Parathyroid adenoma (tissue), 2 donors: ENCODE data around the gene SIGLEC10.
A peak's percentile ranks its signal among the peaks of the same experiment; 100 is the strongest.
"Not testable (repeated sequence)": the region's sequence is repeated elsewhere in the genome, so short reads cannot be mapped to it uniquely, and the experiment has no call there.

ENCODE experiments used
- H2AFZ ChIP-seq: fragments of 300-600 bp; sonication (generic); one replicate; pipeline ENCODE4 v1.7.0; 2017; ENCODE audit warnings: antibody characterized with exemption, mild to moderate bottlenecking
- H3K27ac ChIP-seq: fragments of 300-600 bp; sonication (generic); one replicate; pipeline ENCODE4 v1.7.0; 2017
- H3K27me3 ChIP-seq: fragments of 300-600 bp; sonication (generic); one replicate; pipeline ENCODE4 v1.7.0; 2017; ENCODE audit warnings: low read length; ENCODE audit not compliant: control insufficient read depth, insufficient read depth
- H3K36me3 ChIP-seq: fragments of 300-600 bp; sonication (generic); one replicate; pipeline ENCODE4 v1.7.0; 2017; ENCODE audit warnings: low read length; ENCODE audit not compliant: control insufficient read depth, insufficient read depth
- H3K4me1 ChIP-seq: fragments of 300-600 bp; sonication (generic); one replicate; pipeline ENCODE4 v1.7.0; 2017; ENCODE audit warnings: control low read depth
- H3K4me2 ChIP-seq: fragments of 300-600 bp; sonication (generic); one replicate; pipeline ENCODE4 v1.7.0; 2017; ENCODE audit warnings: low read length
- H3K4me3 ChIP-seq: fragments of 300-600 bp; sonication (generic); one replicate; pipeline ENCODE4 v1.7.0; 2017; ENCODE audit warnings: low read depth, low read length
- H3K79me2 ChIP-seq: fragments of 300-600 bp; sonication (generic); one replicate; pipeline ENCODE4 v1.7.0; 2017; ENCODE audit warnings: control low read depth
- H3K9ac ChIP-seq: fragments of 300-600 bp; sonication (generic); one replicate; pipeline ENCODE4 v1.7.0; 2017; ENCODE audit warnings: mild to moderate bottlenecking
- H3K9me3 ChIP-seq: fragments of 300-600 bp; sonication (generic); one replicate; pipeline ENCODE4 v1.7.0; 2017; ENCODE audit warnings: low read length; ENCODE audit not compliant: control insufficient read depth
- TF ChIP-seq, protein P1 (sequence below): fragments of 300-600 bp; sonication (generic); IDR thresholded peaks from one replicate; pipeline ENCODE4 v1.7.0; 2017; ENCODE audit warnings: antibody characterized with exemption, mild to moderate bottlenecking
- donor health status: primary hyperparathyroidism.

Gene SIGLEC10

DNA sequence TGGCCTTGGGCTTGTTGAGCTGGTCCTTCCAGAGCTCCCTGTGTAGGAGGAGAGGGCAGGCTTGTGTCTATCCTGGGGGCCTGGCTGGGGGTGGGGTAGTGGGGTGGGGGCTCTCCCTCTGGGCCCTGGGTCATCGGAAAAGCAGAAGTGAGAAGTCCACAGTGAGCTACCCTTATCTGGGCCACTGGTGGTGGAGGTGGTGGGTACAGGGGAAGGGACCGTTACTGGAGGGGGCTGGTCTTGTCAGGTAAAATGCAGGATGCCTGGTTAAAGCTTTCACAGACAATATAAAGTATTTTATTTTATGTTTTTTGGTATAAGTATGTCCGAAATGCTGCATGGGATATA lies 342 bp upstream of the SIGLEC10 start:
- Histone ChIP-seq H3K4me2 (no peak overlapping the region), H3K4me1 (peaks cover 5% of the 10 kb centered on the region), H3K27ac (no peak overlapping the region), H2AFZ (no peak overlapping the region), H3K36me3 (no peaks in the 10 kb centered on the region), H3K9me3 (no peaks in the 10 kb centered on the region), H3K79me2 (no peaks in the 10 kb centered on the region), H3K4me3 (no peak overlapping the region), H3K27me3 (no peaks in the 10 kb centered on the region), H3K9ac (no peak overlapping the region)
- TF ChIP-seq, protein P1, sequence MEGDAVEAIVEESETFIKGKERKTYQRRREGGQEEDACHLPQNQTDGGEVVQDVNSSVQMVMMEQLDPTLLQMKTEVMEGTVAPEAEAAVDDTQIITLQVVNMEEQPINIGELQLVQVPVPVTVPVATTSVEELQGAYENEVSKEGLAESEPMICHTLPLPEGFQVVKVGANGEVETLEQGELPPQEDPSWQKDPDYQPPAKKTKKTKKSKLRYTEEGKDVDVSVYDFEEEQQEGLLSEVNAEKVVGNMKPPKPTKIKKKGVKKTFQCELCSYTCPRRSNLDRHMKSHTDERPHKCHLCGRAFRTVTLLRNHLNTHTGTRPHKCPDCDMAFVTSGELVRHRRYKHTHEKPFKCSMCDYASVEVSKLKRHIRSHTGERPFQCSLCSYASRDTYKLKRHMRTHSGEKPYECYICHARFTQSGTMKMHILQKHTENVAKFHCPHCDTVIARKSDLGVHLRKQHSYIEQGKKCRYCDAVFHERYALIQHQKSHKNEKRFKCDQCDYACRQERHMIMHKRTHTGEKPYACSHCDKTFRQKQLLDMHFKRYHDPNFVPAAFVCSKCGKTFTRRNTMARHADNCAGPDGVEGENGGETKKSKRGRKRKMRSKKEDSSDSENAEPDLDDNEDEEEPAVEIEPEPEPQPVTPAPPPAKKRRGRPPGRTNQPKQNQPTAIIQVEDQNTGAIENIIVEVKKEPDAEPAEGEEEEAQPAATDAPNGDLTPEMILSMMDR, result no peak

DNA sequence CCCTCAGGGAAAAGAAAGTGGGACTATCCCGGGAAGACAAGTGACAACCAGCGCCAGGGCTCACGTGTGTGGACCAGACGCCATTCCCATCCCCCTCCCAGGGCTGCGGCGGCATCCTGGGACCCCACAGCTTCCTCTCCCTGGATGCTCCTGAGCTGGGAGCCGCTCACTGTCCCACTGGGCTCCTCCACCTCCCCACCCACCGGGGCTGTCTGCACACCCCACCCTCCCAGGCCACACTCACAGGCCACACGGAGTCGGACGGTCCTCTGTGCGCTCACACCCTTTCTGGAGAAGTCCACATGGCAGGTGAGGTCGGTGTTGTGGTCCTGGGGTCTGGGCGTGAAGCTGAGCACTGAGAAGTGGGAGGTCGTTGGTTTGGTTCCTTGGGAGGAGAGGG lies 1.0 kb downstream of the SIGLEC10 start:
- not testable (repeated sequence) for H2AFZ ChIP-seq, H3K36me3 ChIP-seq, H3K4me3 ChIP-seq

DNA sequence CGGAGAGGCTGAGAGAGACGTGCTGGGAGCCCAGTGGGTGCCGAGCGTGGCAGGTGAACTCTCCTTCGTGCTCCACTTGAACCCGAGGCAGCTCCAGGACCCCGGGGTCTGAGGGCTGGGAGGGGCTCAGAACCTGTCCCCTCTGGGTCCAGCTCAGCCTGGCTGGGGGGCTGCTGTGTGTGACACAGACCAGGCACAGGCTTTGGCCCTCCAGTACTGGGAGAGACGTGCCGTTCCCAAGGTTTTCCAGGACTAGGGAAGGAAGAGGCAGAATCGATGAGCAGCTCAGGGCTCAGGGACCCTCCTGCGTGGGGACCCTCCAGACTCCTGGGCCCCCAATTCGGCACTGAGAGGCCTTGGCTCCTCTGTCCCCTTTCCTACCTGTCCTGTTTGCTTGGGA lies 2.3 kb downstream of the SIGLEC10 start:
- Histone ChIP-seq H3K4me2 (no peak overlapping the region), H3K79me2 (no peaks in the 10 kb centered on the region), H3K4me1 (peaks cover 9% of the 10 kb centered on the region), H2AFZ (no peak overlapping the region), H3K27me3 (no peaks in the 10 kb centered on the region), H3K27ac (no peak overlapping the region), H3K9me3 (no peaks in the 10 kb centered on the region), H3K4me3 (no peak overlapping the region), H3K36me3 (no peaks in the 10 kb centered on the region), H3K9ac (no peak overlapping the region)
- TF ChIP-seq, protein P1, result no peak

More for the DNA sequence above, 1.0 kb downstream of the SIGLEC10 start:
- not testable (repeated sequence) for H3K9me3 ChIP-seq, H3K4me2 ChIP-seq, H3K9ac ChIP-seq, H3K27me3 ChIP-seq, H3K27ac ChIP-seq, H3K79me2 ChIP-seq, H3K4me1 ChIP-seq

DNA sequence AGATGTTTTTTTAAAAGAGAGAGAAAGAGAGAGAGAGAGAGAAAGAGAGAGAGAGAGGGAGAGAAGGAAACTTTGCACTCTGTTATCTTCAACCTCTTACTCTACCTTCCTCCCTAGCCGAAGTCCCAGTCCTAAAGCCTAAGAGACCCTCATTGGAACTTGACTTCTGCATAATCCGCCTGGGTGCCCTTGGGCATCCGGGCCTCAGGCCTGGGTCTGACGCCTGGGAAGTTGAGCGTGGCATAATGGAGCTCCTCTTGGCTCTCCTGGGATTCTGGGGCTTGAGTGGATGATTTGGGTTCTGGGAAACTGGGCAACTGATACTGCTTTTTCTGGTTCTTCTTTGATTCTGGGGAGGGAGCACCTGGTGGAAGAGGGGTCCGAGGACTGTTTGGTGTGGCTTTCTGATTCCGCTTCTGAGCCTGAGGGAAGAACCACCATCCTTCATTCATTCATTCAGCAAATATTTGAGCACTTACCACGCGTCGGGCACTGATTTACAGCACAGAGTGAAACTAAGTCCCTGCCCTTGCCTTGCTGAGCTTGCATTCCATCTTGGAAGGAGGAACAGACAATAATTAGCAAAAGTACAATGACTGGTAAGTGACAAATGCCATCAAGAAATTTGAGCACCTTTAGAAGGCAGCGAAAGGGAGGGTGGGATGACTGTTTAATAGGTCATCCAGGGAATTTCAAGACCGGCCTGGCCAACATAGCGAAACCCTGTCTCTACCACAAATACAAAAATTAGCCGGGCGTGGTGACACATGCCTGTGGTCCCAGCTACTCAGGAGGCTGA lies 6.3 kb downstream of the SIGLEC10 start:
- no peaks in the 10 kb centered on the region for H3K9me3 ChIP-seq
- H3K27ac ChIP-seq, result no peak overlapping the region
- H3K4me2 ChIP-seq, result no peak overlapping the region
- no peaks in the 10 kb centered on the region for H3K79me2 ChIP-seq
- H3K27me3 ChIP-seq, result no peaks in the 10 kb centered on the region
- H2AFZ ChIP-seq, result no peak overlapping the region
- H3K4me3 ChIP-seq, result no peak overlapping the region
- peaks cover 9% of the 10 kb centered on the region for H3K4me1 ChIP-seq
- TF ChIP-seq, protein P1, result no peak
- no peaks in the 10 kb centered on the region for H3K36me3 ChIP-seq
- no peak overlapping the region for H3K9ac ChIP-seq

DNA sequence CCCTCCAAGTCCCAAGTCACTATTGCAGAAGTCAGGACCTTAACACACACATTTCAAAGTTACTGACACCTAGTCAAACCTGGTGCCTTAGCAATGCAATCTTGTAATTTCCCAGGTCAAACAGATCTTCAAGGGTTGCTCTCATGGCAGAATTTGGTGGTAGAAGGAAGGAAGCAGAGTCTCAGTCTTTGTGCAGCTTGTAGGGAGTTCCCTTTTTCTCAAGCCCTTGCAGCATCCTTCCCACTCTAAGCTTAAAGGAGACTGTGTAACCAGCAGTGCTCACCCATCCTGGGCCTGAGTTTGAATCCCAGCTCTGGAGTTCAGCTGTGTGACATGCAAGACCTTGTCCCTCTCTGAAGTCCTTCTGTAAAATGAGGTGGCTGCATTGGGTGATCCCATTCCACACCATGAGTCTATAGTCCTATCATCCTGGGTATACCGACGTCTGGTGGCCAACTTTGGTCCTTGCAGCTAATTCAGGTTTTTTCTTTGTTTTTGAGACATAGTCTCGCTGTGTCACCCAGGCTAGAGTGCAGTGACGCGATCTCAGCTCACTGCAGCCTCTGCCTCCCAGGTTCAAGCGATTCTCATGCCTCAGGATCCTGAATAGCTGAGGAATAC lies 9.8 kb downstream of the SIGLEC10 start:
- Histone ChIP-seq H3K36me3 (no peaks in the 10 kb centered on the region), H3K9me3 (no peaks in the 10 kb centered on the region), H3K9ac (no peak overlapping the region), H3K4me2 (no peak overlapping the region), H3K4me1 (peaks cover 2% of the 10 kb centered on the region), H3K4me3 (no peak overlapping the region), H3K27ac (no peak overlapping the region), H3K79me2 (no peaks in the 10 kb centered on the region), H3K27me3 (no peaks in the 10 kb centered on the region), H2AFZ (no peak overlapping the region)
- TF ChIP-seq, protein P1, result peak; percentile 32
